ENCODE results near the gene REEP6.

The REEP6 gene

DNA sequence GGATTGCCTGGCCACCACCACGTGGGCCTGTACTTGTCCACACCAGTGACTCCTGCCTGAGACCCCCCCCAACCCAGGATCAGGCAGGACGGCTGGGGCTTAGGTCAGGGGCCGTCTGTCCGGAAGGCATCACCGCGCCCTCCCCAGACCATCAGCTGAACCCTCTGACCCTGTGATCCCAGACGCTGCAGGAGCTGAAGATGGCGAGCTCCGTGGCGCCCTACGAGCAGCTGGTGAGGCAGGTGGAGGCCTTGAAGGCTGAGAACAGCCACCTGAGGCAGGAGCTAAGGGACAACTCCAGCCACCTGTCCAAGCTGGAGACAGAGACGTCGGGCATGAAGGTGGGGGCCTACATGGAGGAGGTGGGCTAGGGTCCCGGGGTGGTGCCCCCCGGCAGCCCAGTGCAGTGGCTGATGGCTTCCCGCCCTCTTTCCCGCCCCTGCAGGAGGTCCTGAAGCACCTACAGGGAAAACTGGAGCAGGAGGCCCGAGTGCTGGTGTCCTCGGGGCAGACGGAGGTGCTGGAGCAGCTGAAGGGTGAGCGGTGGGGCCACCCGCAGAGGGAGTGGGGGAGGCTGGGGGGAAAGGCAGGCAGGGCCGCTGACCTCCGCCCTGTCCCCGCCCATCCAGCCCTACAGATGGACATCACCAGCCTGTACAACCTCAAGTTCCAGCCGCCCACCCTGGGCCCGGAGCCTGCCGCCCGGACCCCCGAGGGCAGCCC, 38.0 kb upstream of the REEP6 start:
- Mint-ChIP-seq H3K4me1 (peaks cover 10% of the 10 kb centered on the region), H3K27me3 (ENCODE audit: low read depth, poor library complexity) (peaks cover 93% of the 10 kb centered on the region)

DNA sequence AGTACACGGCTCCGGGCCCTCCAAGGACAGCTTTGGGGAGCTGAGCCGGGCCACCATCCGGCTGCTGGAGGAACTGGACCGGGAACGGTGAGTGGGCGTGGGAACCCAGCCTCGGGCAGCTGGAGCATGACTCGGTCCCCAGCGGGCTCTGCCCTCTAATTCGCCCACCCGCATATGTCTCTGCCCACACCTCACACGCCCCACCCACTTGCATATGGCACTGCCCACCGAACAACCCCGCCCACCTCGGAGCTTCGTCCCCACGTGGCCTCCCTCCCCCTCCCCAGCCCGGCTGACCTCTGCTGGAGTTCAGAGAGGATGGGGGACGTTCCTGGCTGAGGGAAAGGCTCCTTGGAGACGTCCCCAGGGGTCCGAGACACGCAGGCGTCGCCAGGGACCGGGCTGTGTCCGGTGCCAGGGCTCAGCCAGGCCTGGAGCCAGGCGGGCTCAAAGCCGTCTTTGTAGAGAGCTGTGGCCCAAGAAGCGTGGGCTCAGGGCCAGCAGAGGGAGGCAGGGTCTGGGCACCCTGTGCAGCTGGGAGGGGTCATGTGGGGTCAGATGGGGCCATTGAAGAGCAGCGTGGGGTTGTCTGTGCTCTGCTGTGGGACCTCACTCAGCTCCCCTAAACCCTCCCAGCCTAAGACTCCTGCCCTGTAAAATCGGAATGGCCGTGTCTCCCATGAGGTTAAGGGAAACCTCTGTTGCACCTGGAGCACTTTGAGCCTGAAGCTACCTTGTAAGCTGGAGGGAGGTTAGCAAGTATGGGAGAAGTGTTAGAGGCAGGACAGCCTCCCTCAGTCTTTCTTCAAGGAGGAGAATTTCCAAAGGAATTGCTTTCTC, 37.2 kb upstream of the REEP6 start:
- Mint-ChIP-seq H3K27me3 (ENCODE audit: low read depth, poor library complexity) (peaks cover 92% of the 10 kb centered on the region), H3K36me3 (ENCODE audit: low read depth) (no peaks in the 10 kb centered on the region), H3K9me3 (peaks cover 4% of the 10 kb centered on the region), H3K4me1 (peaks cover 10% of the 10 kb centered on the region), H3K27ac (no peak overlapping the region), H3K4me3 (no peak overlapping the region)
- peak; percentile 55 for DNase-seq
- TF ChIP-seq, protein P1, sequence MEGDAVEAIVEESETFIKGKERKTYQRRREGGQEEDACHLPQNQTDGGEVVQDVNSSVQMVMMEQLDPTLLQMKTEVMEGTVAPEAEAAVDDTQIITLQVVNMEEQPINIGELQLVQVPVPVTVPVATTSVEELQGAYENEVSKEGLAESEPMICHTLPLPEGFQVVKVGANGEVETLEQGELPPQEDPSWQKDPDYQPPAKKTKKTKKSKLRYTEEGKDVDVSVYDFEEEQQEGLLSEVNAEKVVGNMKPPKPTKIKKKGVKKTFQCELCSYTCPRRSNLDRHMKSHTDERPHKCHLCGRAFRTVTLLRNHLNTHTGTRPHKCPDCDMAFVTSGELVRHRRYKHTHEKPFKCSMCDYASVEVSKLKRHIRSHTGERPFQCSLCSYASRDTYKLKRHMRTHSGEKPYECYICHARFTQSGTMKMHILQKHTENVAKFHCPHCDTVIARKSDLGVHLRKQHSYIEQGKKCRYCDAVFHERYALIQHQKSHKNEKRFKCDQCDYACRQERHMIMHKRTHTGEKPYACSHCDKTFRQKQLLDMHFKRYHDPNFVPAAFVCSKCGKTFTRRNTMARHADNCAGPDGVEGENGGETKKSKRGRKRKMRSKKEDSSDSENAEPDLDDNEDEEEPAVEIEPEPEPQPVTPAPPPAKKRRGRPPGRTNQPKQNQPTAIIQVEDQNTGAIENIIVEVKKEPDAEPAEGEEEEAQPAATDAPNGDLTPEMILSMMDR (IDR thresholded peaks at IDR 0.05), result no peak

More for the DNA sequence above, 38.0 kb upstream of the REEP6 start:
- Mint-ChIP-seq H3K27ac (no peak overlapping the region), H3K36me3 (ENCODE audit: low read depth) (no peaks in the 10 kb centered on the region), H3K9me3 (peaks cover 4% of the 10 kb centered on the region), H3K4me3 (no peak overlapping the region)
- no peak for DNase-seq
- TF ChIP-seq, protein P1 (IDR thresholded peaks at IDR 0.05), result no peak

DNA sequence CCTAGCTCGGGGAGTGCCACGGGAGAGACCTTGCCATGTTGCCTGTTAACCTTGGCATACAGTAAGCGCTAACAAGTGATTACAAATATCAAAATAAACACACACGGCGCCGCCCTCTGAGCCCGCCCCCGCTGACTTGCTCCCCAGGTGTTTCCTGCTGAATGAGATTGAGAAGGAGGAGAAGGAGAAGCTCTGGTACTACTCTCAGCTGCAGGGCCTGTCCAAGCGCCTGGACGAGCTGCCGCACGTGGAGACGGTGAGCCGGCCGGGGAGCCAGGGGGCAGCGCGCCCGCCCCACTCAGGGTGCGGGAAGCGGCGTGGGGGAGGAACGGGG, 36.0 kb upstream of the REEP6 start:
- no peak for DNase-seq
- H3K4me1 Mint-ChIP-seq, result peaks cover 10% of the 10 kb centered on the region

DNA sequence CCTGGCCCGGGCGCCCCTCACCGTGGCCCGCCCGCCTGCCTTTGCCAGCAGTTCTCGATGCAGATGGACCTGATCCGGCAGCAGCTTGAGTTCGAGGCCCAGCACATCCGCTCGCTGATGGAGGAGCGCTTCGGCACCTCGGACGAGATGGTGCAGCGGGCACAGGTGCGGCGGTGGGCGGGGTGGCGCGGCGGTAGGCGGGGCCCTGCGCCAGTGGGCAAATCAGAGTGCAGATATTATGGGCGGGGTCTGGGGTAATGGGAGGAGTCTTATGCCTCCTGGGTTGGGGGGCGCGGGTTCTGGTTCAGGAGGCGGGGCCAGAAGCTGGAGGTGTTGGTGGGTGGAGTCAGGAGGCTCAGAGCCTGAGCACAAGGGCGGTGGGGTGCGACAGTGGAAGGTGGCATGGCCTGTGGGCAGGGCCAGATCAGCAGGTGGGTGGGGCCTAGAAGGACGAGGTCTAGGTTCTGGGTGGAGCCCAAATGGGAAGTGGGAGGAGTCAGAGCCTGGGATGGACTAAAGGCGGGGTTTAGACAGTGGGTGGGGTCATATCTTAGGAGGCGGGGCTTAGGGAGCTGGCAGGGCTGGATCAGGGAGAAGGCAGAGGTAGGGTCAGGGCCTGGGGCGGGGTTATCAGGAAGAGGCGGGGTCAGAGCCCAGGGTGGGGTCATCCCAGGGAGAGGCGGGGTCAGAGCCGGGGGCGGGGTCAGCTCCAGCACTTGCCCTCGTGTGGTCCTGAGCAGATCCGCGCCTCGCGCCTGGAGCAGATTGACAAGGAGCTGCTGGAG, 35.5 kb upstream of the REEP6 start:
- peak; percentile 72 for DNase-seq
- Mint-ChIP-seq H3K4me1 (peaks cover 10% of the 10 kb centered on the region), H3K36me3 (ENCODE audit: low read depth) (peaks cover 4% of the 10 kb centered on the region), H3K27ac (no peak overlapping the region), H3K4me3 (no peak overlapping the region), H3K9me3 (peaks cover 4% of the 10 kb centered on the region), H3K27me3 (ENCODE audit: low read depth, poor library complexity) (peaks cover 83% of the 10 kb centered on the region)
- TF ChIP-seq, protein P1 (IDR thresholded peaks at IDR 0.05), result no peak

More for the DNA sequence above, 36.0 kb upstream of the REEP6 start:
- TF ChIP-seq, protein P1 (IDR thresholded peaks at IDR 0.05), result no peak
- H3K36me3 Mint-ChIP-seq (ENCODE audit: low read depth), result peaks cover 4% of the 10 kb centered on the region
- peaks cover 89% of the 10 kb centered on the region for H3K27me3 Mint-ChIP-seq (ENCODE audit: low read depth, poor library complexity)
- H3K4me3 Mint-ChIP-seq, result no peak overlapping the region
- H3K27ac Mint-ChIP-seq, result no peak overlapping the region
- peaks cover 4% of the 10 kb centered on the region for H3K9me3 Mint-ChIP-seq

DNA sequence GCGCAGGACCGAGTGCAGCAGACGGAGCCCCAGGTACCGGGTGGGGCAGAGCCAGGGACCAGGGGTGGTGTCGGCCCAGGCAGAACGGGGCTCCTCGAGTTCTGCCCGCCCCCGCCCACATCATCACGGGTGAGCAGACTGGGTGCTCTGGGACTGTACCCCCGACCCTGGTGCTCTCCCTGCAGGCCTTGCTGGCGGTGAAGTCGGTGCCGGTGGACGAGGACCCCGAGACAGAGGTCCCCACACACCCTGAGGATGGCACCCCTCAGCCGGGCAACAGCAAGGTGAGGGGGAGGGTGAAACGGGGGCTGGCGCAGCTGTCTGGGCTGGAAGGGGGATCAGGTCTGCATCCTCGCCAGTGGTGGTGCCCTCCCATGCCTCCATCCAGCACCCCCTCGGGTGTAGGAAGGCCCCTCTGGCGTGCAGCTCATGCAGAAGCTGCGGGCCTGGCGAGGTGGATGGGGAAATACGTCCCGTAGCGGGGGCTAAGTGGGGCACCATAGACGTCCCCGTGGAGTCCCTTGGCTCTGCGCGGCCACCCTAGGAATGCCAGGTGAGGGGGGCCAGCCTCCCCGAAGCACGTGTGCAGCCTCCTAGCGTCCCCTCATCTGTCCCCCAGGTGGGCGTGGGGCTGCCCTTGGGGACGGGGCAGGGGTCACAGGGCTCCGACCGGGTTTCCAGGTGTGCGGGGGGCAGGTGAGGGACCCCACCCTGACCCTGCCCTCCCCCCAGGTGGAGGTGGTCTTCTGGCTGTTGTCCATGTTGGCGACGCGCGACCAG, 34.7 kb upstream of the REEP6 start:
- no peak overlapping the region for H3K27ac Mint-ChIP-seq
- H3K4me1 Mint-ChIP-seq, result peaks cover 5% of the 10 kb centered on the region
- H3K4me3 Mint-ChIP-seq, result no peak overlapping the region
- H3K36me3 Mint-ChIP-seq (ENCODE audit: low read depth), result peaks cover 4% of the 10 kb centered on the region
- DNase-seq, result no peak
- TF ChIP-seq, protein P1 (IDR thresholded peaks at IDR 0.05), result no peak
- peaks cover 75% of the 10 kb centered on the region for H3K27me3 Mint-ChIP-seq (ENCODE audit: low read depth, poor library complexity)
- H3K9me3 Mint-ChIP-seq, result peaks cover 4% of the 10 kb centered on the region
